ENCODE measurements around the gene ESPL1. TPM values are rescaled to one million over a fixed set of nuclear protein-coding genes. Genes with fewer than 3 reads are reported as not detected.

Gene ESPL1
- total RNA-seq, 2 experiments from 2014 or later: 53.3 to 54.2 TPM

- intact Hi-C loops (cut with micrococcal nuclease): loop anchor here (1.0 kb wide), 7 partner anchors 17 to 94 kb away; partner anchors contain the start of genes CSAD, ESPL1 and ZNF740
- Mint-ChIP-seq H3K9me3 (no peaks in the 10 kb centered on the region), H3K36me3 (ENCODE audit: low read depth) (peaks cover 2% of the 10 kb centered on the region), H3K4me3 (peak overlapping the region; percentile 97), H3K4me1 (ENCODE audit: low read depth) (peaks cover 40% of the 10 kb centered on the region), H3K27me3 (ENCODE audit: low read depth) (no peaks in the 10 kb centered on the region), H3K27ac (peak overlapping the region; percentile 87)
- CTCF ChIA-PET: interaction anchor here (0.6 to 11.3 kb wide), 15 partner anchors 9 to 153 kb away, joined by 3 to 178 read pairs (median 7); partner anchors contain the start of genes ESPL1 and PFDN5
- DNase-seq: peak; percentile 85
These were observed 16.4 kb upstream of the ESPL1 start for GRCh38 chr12:53251477-53252348.

- H3K4me1 Mint-ChIP-seq (ENCODE audit: low read depth): peaks cover 40% of the 10 kb centered on the region
- H3K9me3 Mint-ChIP-seq: no peaks in the 10 kb centered on the region
- H3K36me3 Mint-ChIP-seq (ENCODE audit: low read depth): peaks cover 2% of the 10 kb centered on the region
- DNase-seq: no peak
- CTCF ChIA-PET: interaction anchor here (0.6 to 11.3 kb wide), 8 partner anchors 10 to 152 kb away, joined by 3 to 178 read pairs (median 8); partner anchors contain the start of gene ESPL1
- H3K27me3 Mint-ChIP-seq (ENCODE audit: low read depth): no peaks in the 10 kb centered on the region
- intact Hi-C loops (cut with micrococcal nuclease): loop anchor here (1.0 kb wide), 1 partner anchor 16 kb away; the partner anchor contains the start of gene ESPL1
- peak overlapping the region; percentile 87 for H3K27ac Mint-ChIP-seq
- peak overlapping the region; percentile 97 for H3K4me3 Mint-ChIP-seq
These were observed 15.7 kb upstream of the ESPL1 start for GRCh38 chr12:53252349-53252916.

- Mint-ChIP-seq H3K36me3 (ENCODE audit: low read depth) (peaks cover 2% of the 10 kb centered on the region), H3K27ac (peak overlapping the region; percentile 87), H3K4me3 (peak overlapping the region; percentile 97), H3K27me3 (ENCODE audit: low read depth) (no peaks in the 10 kb centered on the region), H3K4me1 (ENCODE audit: low read depth) (peaks cover 40% of the 10 kb centered on the region), H3K9me3 (no peaks in the 10 kb centered on the region)
- no peak for DNase-seq
- CTCF ChIA-PET: interaction anchor here (0.6 to 11.3 kb wide), 5 partner anchors 11 to 58 kb away, joined by 3 to 178 read pairs (median 7); partner anchors contain the start of gene ESPL1
- intact Hi-C loops (cut with micrococcal nuclease): no loop called here
These were observed 14.8 kb upstream of the ESPL1 start for GRCh38 chr12:53253298-53253697.

GRCh38 chr12:53254816-53255545 lies 13.1 kb upstream of the ESPL1 start:
- Mint-ChIP-seq H3K4me3 (no peak overlapping the region), H3K4me1 (ENCODE audit: low read depth) (peaks cover 40% of the 10 kb centered on the region), H3K27me3 (ENCODE audit: low read depth) (no peaks in the 10 kb centered on the region), H3K27ac (peak overlapping the region; percentile 66), H3K36me3 (ENCODE audit: low read depth) (peaks cover 2% of the 10 kb centered on the region), H3K9me3 (no peaks in the 10 kb centered on the region)
- no peak for DNase-seq
- CTCF ChIA-PET: interaction anchor here (0.5 to 11.3 kb wide), 7 partner anchors 12 to 96 kb away, joined by 3 to 178 read pairs (median 9); partner anchors contain the start of genes AAAS and ESPL1
- intact Hi-C loops (cut with micrococcal nuclease): no loop called here

- peak overlapping the region; percentile 61 for H3K27ac Mint-ChIP-seq
- no peaks in the 10 kb centered on the region for H3K9me3 Mint-ChIP-seq
- H3K4me3 Mint-ChIP-seq: no peak overlapping the region
- CTCF ChIA-PET: interaction anchor here (2.4 to 11.3 kb wide), 4 partner anchors 11 to 95 kb away, joined by 6 to 178 read pairs (median 10); partner anchors contain the start of gene AAAS
- H3K36me3 Mint-ChIP-seq (ENCODE audit: low read depth): peaks cover 2% of the 10 kb centered on the region
- intact Hi-C loops (cut with micrococcal nuclease): no loop called here
- H3K4me1 Mint-ChIP-seq (ENCODE audit: low read depth): peaks cover 39% of the 10 kb centered on the region
- DNase-seq: no peak
- no peaks in the 10 kb centered on the region for H3K27me3 Mint-ChIP-seq (ENCODE audit: low read depth)
These were observed 12.1 kb upstream of the ESPL1 start for GRCh38 chr12:53255996-53256395.

GRCh38 chr12:53258541-53259539 lies 9.3 kb upstream of the ESPL1 start:
- DNase-seq: no peak
- no peak overlapping the region for H3K27ac Mint-ChIP-seq
- H3K36me3 Mint-ChIP-seq (ENCODE audit: low read depth): peaks cover 2% of the 10 kb centered on the region
- no peak overlapping the region for H3K4me3 Mint-ChIP-seq
- intact Hi-C loops (cut with micrococcal nuclease): no loop called here
- no peaks in the 10 kb centered on the region for H3K27me3 Mint-ChIP-seq (ENCODE audit: low read depth)
- CTCF ChIA-PET: interaction anchor here (0.9 to 11.3 kb wide), 3 partner anchors 9 to 99 kb away, joined by 4 to 178 read pairs (median 4); partner anchors contain the start of gene ESPL1
- H3K9me3 Mint-ChIP-seq: no peaks in the 10 kb centered on the region
- peaks cover 20% of the 10 kb centered on the region for H3K4me1 Mint-ChIP-seq (ENCODE audit: low read depth)

- CTCF ChIA-PET: interaction anchor here (1.3 to 11.3 kb wide), 2 partner anchors 46 to 100 kb away, joined by 4 to 178 read pairs; no protein-coding TSS in a partner anchor
- no peaks in the 10 kb centered on the region for H3K27me3 Mint-ChIP-seq (ENCODE audit: low read depth)
- H3K4me3 Mint-ChIP-seq: no peak overlapping the region
- intact Hi-C loops (cut with micrococcal nuclease): no loop called here
- peaks cover 15% of the 10 kb centered on the region for H3K4me1 Mint-ChIP-seq (ENCODE audit: low read depth)
- H3K27ac Mint-ChIP-seq: no peak overlapping the region
- no peak for DNase-seq
- H3K9me3 Mint-ChIP-seq: no peaks in the 10 kb centered on the region
- H3K36me3 Mint-ChIP-seq (ENCODE audit: low read depth): no peaks in the 10 kb centered on the region
These were observed 8.2 kb upstream of the ESPL1 start for GRCh38 chr12:53259891-53260290.

GRCh38 chr12:53265783-53266182 lies 2.3 kb upstream of the ESPL1 start:
- CTCF ChIA-PET: interaction anchor here (1.3 to 9.9 kb wide), 7 partner anchors 9 to 67 kb away, joined by 4 to 141 read pairs (median 13); partner anchors contain the start of genes AAAS and PFDN5
- H3K4me1 Mint-ChIP-seq (ENCODE audit: low read depth): peaks cover 22% of the 10 kb centered on the region
- no peak overlapping the region for H3K27ac Mint-ChIP-seq
- DNase-seq: no peak
- no peaks in the 10 kb centered on the region for H3K9me3 Mint-ChIP-seq
- peaks cover 24% of the 10 kb centered on the region for H3K36me3 Mint-ChIP-seq (ENCODE audit: low read depth)
- intact Hi-C loops (cut with micrococcal nuclease): no loop called here
- no peak overlapping the region for H3K4me3 Mint-ChIP-seq
- no peaks in the 10 kb centered on the region for H3K27me3 Mint-ChIP-seq (ENCODE audit: low read depth)

GRCh38 chr12:53267306-53267998 lies 647 bp upstream of the ESPL1 start:
- intact Hi-C loops (cut with micrococcal nuclease): no loop called here
- DNase-seq: peak; percentile 61

More at GRCh38 chr12:53267306-53267998, 647 bp upstream of the ESPL1 start:
- Mint-ChIP-seq H3K27ac (peak overlapping the region; percentile 99), H3K27me3 (ENCODE audit: low read depth) (no peaks in the 10 kb centered on the region), H3K36me3 (ENCODE audit: low read depth) (peaks cover 36% of the 10 kb centered on the region), H3K9me3 (no peaks in the 10 kb centered on the region), H3K4me1 (ENCODE audit: low read depth) (peaks cover 22% of the 10 kb centered on the region), H3K4me3 (peak overlapping the region; percentile 99)
- CTCF ChIA-PET: interaction anchor here (0.5 to 9.9 kb wide), 24 partner anchors 8 to 202 kb away, joined by 3 to 141 read pairs (median 6); partner anchors contain the start of genes AAAS, CSAD, ITGB7 and PFDN5

Measured in activated naive CD4-positive, alpha-beta T cell treated with anti-CD3 and anti-CD28 coated beads for 36 hours (primary cell).